Measurements from ENCODE around the gene CAPN2. TPM values are rescaled to one million over a fixed set of nuclear protein-coding genes. Genes with fewer than 3 reads are reported as not detected.

CAPN2 gene
- total RNA-seq, 1 donor: 340 TPM

- Histone ChIP-seq H3K27ac (ENCODE audit: low read depth, low read length) (peak overlapping the region; percentile 78), H3K36me3 (ENCODE audit: insufficient read depth, low read length) (no peaks in the 10 kb centered on the region), H3K27me3 (ENCODE audit: insufficient read depth, low read length) (no peaks in the 10 kb centered on the region), H3K4me3 (ENCODE audit: insufficient read depth, low read length) (peak overlapping the region; percentile 24), H3K4me2 (ENCODE audit: insufficient read depth, low read length) (peak overlapping the region; percentile 66), H3K9me3 (ENCODE audit: low read depth, low read length) (no peaks in the 10 kb centered on the region), H3K4me1 (ENCODE audit: insufficient read depth, low read length) (peaks cover 70% of the 10 kb centered on the region), H2AFZ (ENCODE audit: low read length) (peak overlapping the region; percentile 13), H3K79me2 (ENCODE audit: insufficient read depth, low read length) (peaks cover 2% of the 10 kb centered on the region), H4K20me1 (ENCODE audit: insufficient read depth, low read length) (no peaks in the 10 kb centered on the region)
- peak; percentile 73 for DNase-seq (ENCODE audit: insufficient read length, low spot score, missing footprints)
- TF ChIP-seq CTCF (IDR thresholded peaks at IDR 0.05; ENCODE audit: extremely low read depth, low read depth, low read length): no peak
Measured at GRCh38 chr1:223706077-223706973, 6.0 kb upstream of the CAPN2 start.

- Histone ChIP-seq H3K36me3 (ENCODE audit: insufficient read depth, low read length) (no peaks in the 10 kb centered on the region), H4K20me1 (ENCODE audit: insufficient read depth, low read length) (no peaks in the 10 kb centered on the region), H3K9me3 (ENCODE audit: low read depth, low read length) (no peaks in the 10 kb centered on the region), H3K27me3 (ENCODE audit: insufficient read depth, low read length) (no peaks in the 10 kb centered on the region), H3K4me3 (ENCODE audit: insufficient read depth, low read length) (peak overlapping the region; percentile 3), H3K4me2 (ENCODE audit: insufficient read depth, low read length) (peak overlapping the region; percentile 62), H2AFZ (ENCODE audit: low read length) (peak overlapping the region; percentile 5), H3K27ac (ENCODE audit: low read depth, low read length) (peak overlapping the region; percentile 78), H3K79me2 (ENCODE audit: insufficient read depth, low read length) (peaks cover 8% of the 10 kb centered on the region), H3K4me1 (ENCODE audit: insufficient read depth, low read length) (peaks cover 65% of the 10 kb centered on the region)
- TF ChIP-seq CTCF (IDR thresholded peaks at IDR 0.05; ENCODE audit: extremely low read depth, low read depth, low read length): no peak
- peak; percentile 97 for DNase-seq (ENCODE audit: insufficient read length, low spot score, missing footprints)
Measured at GRCh38 chr1:223707256-223708000, 4.9 kb upstream of the CAPN2 start.

GRCh38 chr1:223708001-223708359, 4.4 kb upstream of the CAPN2 start:
- H3K79me2 ChIP-seq (ENCODE audit: insufficient read depth, low read length): peaks cover 14% of the 10 kb centered on the region
- H3K36me3 ChIP-seq (ENCODE audit: insufficient read depth, low read length): no peaks in the 10 kb centered on the region
- H4K20me1 ChIP-seq (ENCODE audit: insufficient read depth, low read length): no peaks in the 10 kb centered on the region
- peak overlapping the region; percentile 62 for H3K4me2 ChIP-seq (ENCODE audit: insufficient read depth, low read length)
- H3K9me3 ChIP-seq (ENCODE audit: low read depth, low read length): no peaks in the 10 kb centered on the region
- peak; percentile 37 for DNase-seq (ENCODE audit: insufficient read length, low spot score, missing footprints)
- H3K27ac ChIP-seq (ENCODE audit: low read depth, low read length): peak overlapping the region; percentile 78
- peak overlapping the region; percentile 3 for H3K4me3 ChIP-seq (ENCODE audit: insufficient read depth, low read length)
- H3K27me3 ChIP-seq (ENCODE audit: insufficient read depth, low read length): no peaks in the 10 kb centered on the region
- TF ChIP-seq CTCF (IDR thresholded peaks at IDR 0.05; ENCODE audit: extremely low read depth, low read depth, low read length): no peak
- H2AFZ ChIP-seq (ENCODE audit: low read length): peak overlapping the region; percentile 5
- peaks cover 60% of the 10 kb centered on the region for H3K4me1 ChIP-seq (ENCODE audit: insufficient read depth, low read length)
